Stimulated activated CD8-positive, alpha-beta memory T cell treated with anti-CD3 and anti-CD28 coated beads, Interleukin-2, amount 100 ng/mL, for 48 hours (primary cell): ENCODE data around the gene PSMC3.

Source experiments
- DNase-seq, 2 donors: peaks; one replicate each; pipeline ENCODE4 v3.0.0-alpha.2; 2020; ENCODE audit warnings: low read depth in 2 of 2

PSMC3 gene

GRCh38 chr11:47376525-47377371, 49.5 kb downstream of the PSMC3 start:
- DNase-seq: no peak

GRCh38 chr11:47376107-47376524, 50.1 kb downstream of the PSMC3 start:
- DNase-seq: no peak

GRCh38 chr11:47375546-47376085, 50.6 kb downstream of the PSMC3 start:
- DNase-seq: no peak

GRCh38 chr11:47375020-47375419, 51.2 kb downstream of the PSMC3 start:
- no peak for DNase-seq

GRCh38 chr11:47374720-47375019, 51.6 kb downstream of the PSMC3 start:
- no peak for DNase-seq

- peak; percentile 78 to 81 for DNase-seq
Observed at GRCh38 chr11:47373876-47374719, 52.1 kb downstream of the PSMC3 start.

GRCh38 chr11:47372422-47372821, 53.8 kb downstream of the PSMC3 start:
- no peak for DNase-seq

GRCh38 chr11:47369676-47370075, 56.6 kb downstream of the PSMC3 start:
- no peak for DNase-seq
